H9 (cell line): ENCODE results near the gene TMEM184B. TPM values are rescaled to one million over a fixed set of nuclear protein-coding genes. Genes with fewer than 3 reads are reported as not detected.
A peak's percentile ranks its signal among the peaks of the same experiment; 100 is the strongest.

ENCODE experiments used
- DNase-seq: peaks from one replicate; pipeline ENCODE4 v3.0.0-alpha.2; 2017
- H2AFZ ChIP-seq: one replicate; pipeline ENCODE4 v1.6.1; 2013; ENCODE audit warnings: mild to moderate bottlenecking, low read length, control low read depth, moderate library complexity
- H2AK5ac ChIP-seq: 2 replicates; pipeline ENCODE4 v1.6.1; 2013; ENCODE audit warnings: low read length, control low read depth, mixed read lengths; ENCODE audit not compliant: insufficient read length
- H2BK120ac ChIP-seq: one replicate; pipeline ENCODE4 v1.6.1; 2013; ENCODE audit warnings: low read depth, mild to moderate bottlenecking, low read length, control low read depth, inconsistent platforms; ENCODE audit not compliant: poor library complexity, severe bottlenecking
- H2BK12ac ChIP-seq: 2 replicates; pipeline ENCODE4 v1.6.1; 2013; ENCODE audit warnings: low read length, control low read depth, mixed read lengths, low read depth; ENCODE audit not compliant: insufficient read length
- H2BK15ac ChIP-seq: 2 replicates; pipeline ENCODE4 v1.6.1; 2013; ENCODE audit warnings: low read depth, low read length, control low read depth
- H2BK20ac ChIP-seq: one replicate; pipeline ENCODE4 v1.6.1; 2013; ENCODE audit warnings: low read depth, mild to moderate bottlenecking, low read length, control low read depth, inconsistent platforms; ENCODE audit not compliant: poor library complexity, severe bottlenecking
- H2BK5ac ChIP-seq: 2 replicates; pipeline ENCODE4 v1.6.1; 2013; ENCODE audit warnings: low read length, control low read depth, mixed read lengths; ENCODE audit not compliant: insufficient read length
- H3K14ac ChIP-seq: 2 replicates; pipeline ENCODE4 v1.6.1; 2013; ENCODE audit warnings: low read length, control low read depth; ENCODE audit not compliant: insufficient read depth
- H3K18ac ChIP-seq: 2 replicates; pipeline ENCODE4 v1.6.1; 2013; ENCODE audit warnings: low read depth, mild to moderate bottlenecking, mixed read lengths, low read length, control low read depth; ENCODE audit not compliant: insufficient read length
- H3K23ac ChIP-seq: 2 replicates; pipeline ENCODE4 v1.6.1; 2013; ENCODE audit warnings: low read length, control low read depth, mixed read lengths, low read depth; ENCODE audit not compliant: insufficient read length
- H3K23me2 ChIP-seq: 2 replicates; pipeline ENCODE4 v1.6.1; 2013; ENCODE audit warnings: low read depth, mild to moderate bottlenecking, mixed read lengths, low read length, control low read depth; ENCODE audit not compliant: insufficient read length, poor library complexity, severe bottlenecking
- H3K27ac ChIP-seq: 2 replicates; pipeline ENCODE4 v1.5.1; 2013; ENCODE audit warnings: low read length, control low read depth, mixed read lengths, low read depth; ENCODE audit not compliant: insufficient read length
- H3K27me3 ChIP-seq: 2 replicates; pipeline ENCODE4 v1.6.1; 2013; ENCODE audit warnings: low read length, control low read depth, inconsistent platforms; ENCODE audit not compliant: insufficient read depth
- H3K4ac ChIP-seq: 2 replicates; pipeline ENCODE4 v1.6.1; 2013; ENCODE audit warnings: low read depth, mild to moderate bottlenecking, control low read depth, inconsistent platforms, low read length, moderate library complexity
- H3K4me1 ChIP-seq: 2 replicates; pipeline ENCODE4 v1.6.1; 2013; ENCODE audit warnings: low read length, control low read depth, inconsistent platforms; ENCODE audit not compliant: insufficient read depth
- H3K4me2 ChIP-seq: 2 replicates; pipeline ENCODE4 v1.6.1; 2013; ENCODE audit warnings: low read length, control low read depth, mixed read lengths; ENCODE audit not compliant: insufficient read length, insufficient read depth
- H3K56ac ChIP-seq: 2 replicates; pipeline ENCODE4 v1.6.1; 2013; ENCODE audit warnings: low read depth, mild to moderate bottlenecking, mixed read lengths, low read length, control low read depth; ENCODE audit not compliant: insufficient read length
- H3K79me1 ChIP-seq: 2 replicates; pipeline ENCODE4 v1.6.1; 2013; ENCODE audit warnings: low read depth, mild to moderate bottlenecking, moderate library complexity, low read length, control low read depth, inconsistent platforms; ENCODE audit not compliant: insufficient read depth, poor library complexity, severe bottlenecking
- H3K79me2 ChIP-seq: 2 replicates; pipeline ENCODE4 v1.6.1; 2013; ENCODE audit warnings: low read length, control low read depth, inconsistent platforms; ENCODE audit not compliant: insufficient read depth
- H3K9ac ChIP-seq: 2 replicates; pipeline ENCODE4 v1.6.1; 2013; ENCODE audit warnings: low read length, control low read depth, mixed read lengths; ENCODE audit not compliant: insufficient read length; ENCODE audit errors: extremely low read depth
- H3K9me3 ChIP-seq: one replicate; pipeline ENCODE4 v1.6.1; 2013; ENCODE audit warnings: low read depth, low read length, inconsistent platforms; ENCODE audit not compliant: control insufficient read depth
- H3T11ph ChIP-seq: one replicate; pipeline ENCODE4 v1.6.1; 2013; ENCODE audit warnings: mild to moderate bottlenecking, low read length, control low read depth, inconsistent platforms
- H4K20me1 ChIP-seq: one replicate; pipeline ENCODE4 v1.6.1; 2013; ENCODE audit not compliant: control insufficient read depth, insufficient read length, insufficient read depth
- H4K5ac ChIP-seq: 2 replicates; pipeline ENCODE4 v1.6.1; 2013; ENCODE audit warnings: low read depth, mild to moderate bottlenecking, mixed read lengths, low read length, control low read depth; ENCODE audit not compliant: insufficient read length
- H4K8ac ChIP-seq: replicated peaks from 2 replicates; pipeline ENCODE4 v1.6.1; 2013; ENCODE audit warnings: low read length, control low read depth, mixed read lengths, low read depth; ENCODE audit not compliant: insufficient read length
- H4K91ac ChIP-seq: 2 replicates; pipeline ENCODE4 v1.6.1; 2013; ENCODE audit warnings: low read depth, mild to moderate bottlenecking, moderate library complexity, mixed read lengths, low read length, control low read depth; ENCODE audit not compliant: insufficient read length
- H3K27ac Mint-ChIP-seq, 3 experiments: 2 replicates in 2 of 3; 3 replicates in 1 of 3; pipeline ENCODE4 v1.8.0; 2020 to 2021; ENCODE audit warnings: mixed read lengths in 3 of 3, mild to moderate bottlenecking in 1 of 3, moderate library complexity in 1 of 3
- H3K27me3 Mint-ChIP-seq: 2 replicates; pipeline ENCODE4 v1.8.0; 2021; ENCODE audit warnings: low read depth, mild to moderate bottlenecking, moderate library complexity, mixed read lengths
- H3K36me3 Mint-ChIP-seq, 3 experiments: 2 replicates in 2 of 3; 3 replicates in 1 of 3; pipeline ENCODE4 v1.8.0; 2020 to 2021; ENCODE audit warnings: low read depth in 3 of 3, mixed read lengths in 3 of 3; ENCODE audit not compliant: insufficient read depth in 1 of 3
- H3K4me1 Mint-ChIP-seq, 2 experiments: 2 replicates each; pipeline ENCODE4 v1.8.0; 2020; ENCODE audit warnings: mixed read lengths in 2 of 2
- H3K4me3 Mint-ChIP-seq, 2 experiments: 2 replicates in 1 of 2; 3 replicates in 1 of 2; pipeline ENCODE4 v1.8.0; 2020 to 2021; ENCODE audit warnings: mild to moderate bottlenecking in 2 of 2, mixed read lengths in 2 of 2, moderate library complexity in 1 of 2
- H3K9me3 Mint-ChIP-seq, 2 experiments: 2 replicates in 1 of 2; 3 replicates in 1 of 2; pipeline ENCODE4 v1.8.0; 2020; ENCODE audit warnings: mild to moderate bottlenecking in 2 of 2, mixed read lengths in 2 of 2, moderate library complexity in 1 of 2
- WGBS: extraction: QIAGEN DNeasy Blood & Tissue Kit; methylation state at CpG from one replicate; pipeline ENCODE4 v1.1.7; 2013; ENCODE audit warnings: missing lambda C conversion rate, low lambda C conversion rate, mixed read lengths; ENCODE audit not compliant: insufficient read length; ENCODE audit errors: extremely low coverage; 5-methylcytosine and 5-hydroxymethylcytosine counted together
- total RNA-seq: library from RNA; stranded (reverse); gene quantifications from 2 replicates; pipeline ENCODE4 v1.2.1, GENCODE V29; 2021
- TF ChIP-seq, protein P1 (sequence below): fragments of 200-600 bp; sonication (generic); conservative IDR thresholded peaks from 3 replicates; pipeline ENCODE4 v1.8.0; 2021; ENCODE audit warnings: antibody characterized with exemption, mild to moderate bottlenecking

Gene TMEM184B
- total RNA-seq, 1 experiment from 2014 or later: 58.5 TPM

DNA sequence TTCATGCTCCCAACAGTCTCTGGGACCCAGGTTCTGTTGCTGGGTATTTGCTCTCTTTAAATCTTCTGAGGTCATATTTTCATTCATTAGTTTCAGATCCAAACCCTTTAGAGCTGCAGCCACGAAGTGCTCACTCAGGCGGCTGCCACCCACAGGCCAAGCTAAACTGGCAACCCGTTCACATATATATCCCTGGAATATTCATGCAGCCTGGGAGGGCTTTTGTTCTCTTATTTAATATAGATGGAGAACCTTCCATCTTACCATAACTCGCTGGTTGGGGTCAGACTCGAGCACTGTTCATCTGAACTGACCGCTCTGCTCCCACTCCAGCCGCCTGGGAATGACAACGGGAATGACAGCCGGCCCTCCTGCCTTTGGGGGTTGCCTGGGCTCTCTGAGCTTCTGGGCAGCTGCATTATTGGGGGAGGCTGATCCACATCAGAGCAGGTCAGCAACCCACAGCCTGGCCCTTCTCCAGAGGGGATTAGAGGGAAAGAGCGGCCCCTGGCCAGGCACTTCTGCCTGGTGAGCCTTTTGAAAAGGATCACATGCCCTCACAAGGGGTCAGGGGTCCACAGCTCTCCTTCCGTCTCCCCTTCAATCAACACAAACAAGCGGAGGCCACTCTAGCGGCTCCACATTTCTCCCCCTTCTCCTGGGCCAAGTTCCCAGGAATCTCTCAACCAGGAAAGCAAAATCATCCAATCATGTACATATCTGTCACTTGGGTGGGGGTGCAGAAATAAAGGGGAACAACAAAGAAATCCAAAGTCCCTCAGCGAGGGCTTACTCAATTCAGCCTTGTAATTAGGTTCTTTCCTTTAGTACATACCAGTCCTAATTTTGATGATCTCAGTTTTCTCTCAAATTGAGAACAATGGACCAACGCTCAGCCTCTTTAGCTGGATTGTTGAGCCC, 11.8 kb downstream of the TMEM184B start:
- Histone ChIP-seq H3K14ac (no peak overlapping the region), H3K23me2 (no peaks in the 10 kb centered on the region), H3K18ac (no peak overlapping the region), H2AFZ (no peak overlapping the region), H3K9me3 (no peaks in the 10 kb centered on the region), H3K4me2 (no peak overlapping the region), H2AK5ac (no peak overlapping the region), H2BK12ac (no peak overlapping the region), H4K91ac (no peak overlapping the region), H4K5ac (no peak overlapping the region), H3K79me2 (peaks cover under 1% of the 10 kb centered on the region; the same call in 1 of the 2 replicates), H4K8ac (no peak overlapping the region), H3K9ac (no peak overlapping the region), H3K27ac (no peak overlapping the region), H3K23ac (no peak overlapping the region), H2BK5ac (no peak overlapping the region), H2BK20ac (no peak overlapping the region), H3K4ac (no peak overlapping the region), H4K20me1 (peaks cover 2% of the 10 kb centered on the region), H2BK15ac (no peak overlapping the region), H2BK120ac (no peak overlapping the region), H3K79me1 (peaks cover 5% of the 10 kb centered on the region), H3K4me1 (no peaks in the 10 kb centered on the region), H3T11ph (no peak overlapping the region), H3K56ac (no peak overlapping the region), H3K27me3 (no peaks in the 10 kb centered on the region)
- H3K27me3 Mint-ChIP-seq: no peaks in the 10 kb centered on the region
- no peak overlapping the region for H3K4me3 Mint-ChIP-seq
- DNase-seq: no peak
- H3K36me3 Mint-ChIP-seq: peaks cover 3 to 11% (median 3%) of the 10 kb centered on the region in 3 experiments; a peak in 5 of 7 replicates
- peak overlapping the region in 2 of 3 experiments; percentile 71 to 85; a peak in 2 of 7 replicates for H3K27ac Mint-ChIP-seq
- TF ChIP-seq, protein P1, sequence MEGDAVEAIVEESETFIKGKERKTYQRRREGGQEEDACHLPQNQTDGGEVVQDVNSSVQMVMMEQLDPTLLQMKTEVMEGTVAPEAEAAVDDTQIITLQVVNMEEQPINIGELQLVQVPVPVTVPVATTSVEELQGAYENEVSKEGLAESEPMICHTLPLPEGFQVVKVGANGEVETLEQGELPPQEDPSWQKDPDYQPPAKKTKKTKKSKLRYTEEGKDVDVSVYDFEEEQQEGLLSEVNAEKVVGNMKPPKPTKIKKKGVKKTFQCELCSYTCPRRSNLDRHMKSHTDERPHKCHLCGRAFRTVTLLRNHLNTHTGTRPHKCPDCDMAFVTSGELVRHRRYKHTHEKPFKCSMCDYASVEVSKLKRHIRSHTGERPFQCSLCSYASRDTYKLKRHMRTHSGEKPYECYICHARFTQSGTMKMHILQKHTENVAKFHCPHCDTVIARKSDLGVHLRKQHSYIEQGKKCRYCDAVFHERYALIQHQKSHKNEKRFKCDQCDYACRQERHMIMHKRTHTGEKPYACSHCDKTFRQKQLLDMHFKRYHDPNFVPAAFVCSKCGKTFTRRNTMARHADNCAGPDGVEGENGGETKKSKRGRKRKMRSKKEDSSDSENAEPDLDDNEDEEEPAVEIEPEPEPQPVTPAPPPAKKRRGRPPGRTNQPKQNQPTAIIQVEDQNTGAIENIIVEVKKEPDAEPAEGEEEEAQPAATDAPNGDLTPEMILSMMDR: no peak; the same call in 2 of the 3 replicates
- H3K9me3 Mint-ChIP-seq: no peaks in the 10 kb centered on the region
- no CpG with 5 or more reads among the region's 15 CpGs for WGBS
- H3K4me1 Mint-ChIP-seq: peaks cover 33 to 53% of the 10 kb centered on the region in 2 experiments
